ENCODE results near the gene RBM18.

The RBM18 gene

DNA sequence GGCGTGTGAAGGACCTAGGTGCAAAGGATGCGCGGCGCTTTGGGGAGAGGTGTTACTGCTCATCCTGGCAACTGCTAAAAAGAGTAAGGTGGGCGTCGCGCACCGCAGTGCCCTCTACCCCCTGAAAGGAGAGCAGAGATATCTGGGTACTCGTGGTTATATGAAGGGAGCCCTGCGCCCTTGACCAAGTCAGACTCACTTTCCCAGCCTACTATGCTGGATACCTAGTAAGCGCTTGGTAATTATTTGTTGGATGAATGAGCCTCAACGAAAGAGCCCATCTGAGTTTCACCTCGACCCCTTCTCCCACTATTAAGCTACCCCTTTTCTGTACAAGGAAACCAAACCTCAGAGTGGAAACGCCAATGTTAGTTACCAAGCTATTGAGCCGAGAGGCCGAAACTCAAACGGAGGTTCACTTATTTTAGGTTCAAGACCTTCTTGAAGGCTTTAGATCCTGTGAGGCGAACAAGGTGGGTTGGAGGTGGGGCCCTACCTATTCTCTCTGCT lies 43.9 kb downstream of the RBM18 start:
- no peak for DNase-seq

DNA sequence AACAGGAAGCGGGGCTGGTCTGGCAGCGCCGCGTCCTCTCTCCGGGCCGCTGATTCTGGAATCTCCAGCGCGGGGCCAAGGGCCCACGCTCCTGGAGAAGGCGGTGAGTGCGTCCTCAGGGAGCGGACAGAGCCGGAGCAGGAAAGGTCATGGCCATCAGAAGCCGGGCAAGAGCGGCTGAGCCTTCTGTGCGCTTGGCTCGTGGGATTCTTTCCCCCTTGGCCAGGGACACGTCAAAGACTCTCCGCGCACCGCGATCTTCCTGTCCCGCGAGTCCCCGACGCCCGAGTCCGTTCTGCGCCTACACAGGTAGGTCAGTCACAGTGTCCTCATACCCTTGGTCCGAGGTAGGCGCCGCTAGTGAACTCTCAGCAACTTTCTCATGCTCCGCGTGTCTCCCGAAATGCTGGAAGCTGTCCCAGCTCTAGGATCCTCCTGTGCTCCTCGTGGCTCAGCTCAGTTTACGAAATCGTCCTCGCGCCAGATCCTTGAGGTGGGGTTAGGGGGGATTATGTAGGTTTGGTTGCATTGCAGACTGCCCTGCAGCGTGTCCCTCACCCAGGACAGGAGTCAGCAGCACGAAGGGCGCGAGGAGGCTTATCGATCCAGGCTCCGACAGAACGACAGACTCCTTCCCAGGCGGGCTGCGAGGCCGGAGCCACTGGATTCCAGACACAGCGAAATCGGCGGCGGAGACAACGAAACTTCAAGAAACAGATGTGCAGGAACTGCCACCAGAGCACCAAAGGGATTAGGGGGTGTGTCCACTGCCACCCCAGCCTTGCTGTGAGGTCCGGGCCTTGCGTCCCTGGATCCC lies 44.6 kb downstream of the RBM18 start:
- DNase-seq: no peak

DNA sequence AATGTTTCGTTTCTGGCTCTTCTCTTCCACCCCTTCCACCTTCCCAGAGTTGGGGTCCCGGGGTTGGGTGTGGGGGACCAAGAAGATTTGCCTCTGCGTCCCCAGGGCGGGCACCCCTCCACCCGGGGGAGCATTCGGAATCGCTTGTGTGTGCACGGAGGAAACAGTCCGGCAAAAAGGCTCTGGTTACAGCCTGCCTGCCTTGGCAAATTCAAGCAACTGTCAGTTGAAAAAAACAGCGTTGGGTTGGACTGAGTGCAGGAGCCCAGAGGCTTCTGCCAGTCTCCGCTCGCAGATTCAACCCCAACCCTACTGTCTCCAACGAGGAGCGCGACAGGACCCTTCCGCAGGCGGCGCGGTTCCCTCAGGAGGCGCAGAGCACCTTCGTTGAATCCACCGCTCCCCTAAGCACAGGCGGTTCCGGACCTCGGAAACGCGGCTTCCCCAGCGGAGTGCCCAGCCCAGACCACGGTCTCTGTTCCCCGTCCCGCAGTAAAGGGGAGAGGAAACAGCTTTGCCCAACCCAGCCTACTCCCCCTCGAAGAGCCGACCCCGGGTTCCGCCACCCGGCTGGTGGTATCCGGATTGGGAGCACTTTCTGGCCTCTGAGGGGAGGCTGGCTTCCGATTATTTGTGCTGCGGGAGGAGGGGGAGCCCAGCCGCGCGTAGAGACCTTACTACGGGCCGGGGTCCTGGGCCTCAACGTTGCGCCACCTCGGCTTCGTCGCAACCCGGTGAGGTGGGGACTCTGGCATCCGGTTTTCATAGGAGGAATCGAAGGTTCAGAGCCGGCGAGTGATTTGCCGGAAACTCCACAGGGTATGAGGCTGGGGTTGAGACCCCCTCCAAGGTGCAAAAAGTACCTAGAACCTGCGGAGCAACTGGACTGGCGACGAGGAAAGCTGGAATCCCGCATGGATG lies 45.4 kb downstream of the RBM18 start:
- DNase-seq: no peak

DNA sequence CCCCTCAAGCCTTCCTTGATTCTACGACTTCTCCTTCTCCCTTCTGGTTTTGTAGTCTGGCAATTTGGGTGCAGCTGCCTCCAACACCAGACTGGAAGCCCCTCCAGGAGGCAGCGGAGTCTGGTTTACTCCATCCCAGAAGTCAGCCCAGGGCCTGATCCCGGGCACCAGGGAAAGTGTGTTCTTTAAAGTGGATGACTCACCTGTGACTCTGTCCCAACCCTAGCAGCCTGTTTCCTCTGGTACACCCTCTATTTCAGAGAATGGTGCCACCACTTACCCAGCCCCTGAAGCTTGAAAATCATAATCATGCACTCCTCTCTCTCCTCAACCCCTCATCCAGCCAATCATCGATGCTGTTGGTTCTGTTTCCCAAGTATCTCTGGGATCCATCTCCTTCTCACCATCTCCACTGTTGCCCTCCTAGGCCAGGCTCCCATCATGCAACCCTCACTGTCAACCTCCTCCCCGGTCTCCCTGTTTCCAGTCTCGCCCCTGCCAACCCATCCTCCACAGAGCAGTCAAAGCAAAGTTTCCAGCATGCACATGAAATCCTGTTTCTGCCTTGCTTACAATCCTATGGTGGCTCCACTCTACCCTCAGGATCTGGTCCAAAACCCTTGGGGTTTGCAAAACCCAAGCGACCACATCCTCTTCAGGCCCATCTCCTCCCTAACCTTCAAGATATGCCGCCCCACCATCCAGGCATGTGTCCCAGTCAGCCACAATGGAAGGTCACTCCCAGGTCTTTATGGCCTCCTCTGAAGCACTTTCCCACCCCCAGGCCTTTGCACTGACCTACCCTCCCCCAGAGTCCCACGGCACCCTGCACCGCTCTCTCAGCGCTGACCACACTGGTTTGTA lies 46.3 kb downstream of the RBM18 start:
- no peak for DNase-seq

DNA sequence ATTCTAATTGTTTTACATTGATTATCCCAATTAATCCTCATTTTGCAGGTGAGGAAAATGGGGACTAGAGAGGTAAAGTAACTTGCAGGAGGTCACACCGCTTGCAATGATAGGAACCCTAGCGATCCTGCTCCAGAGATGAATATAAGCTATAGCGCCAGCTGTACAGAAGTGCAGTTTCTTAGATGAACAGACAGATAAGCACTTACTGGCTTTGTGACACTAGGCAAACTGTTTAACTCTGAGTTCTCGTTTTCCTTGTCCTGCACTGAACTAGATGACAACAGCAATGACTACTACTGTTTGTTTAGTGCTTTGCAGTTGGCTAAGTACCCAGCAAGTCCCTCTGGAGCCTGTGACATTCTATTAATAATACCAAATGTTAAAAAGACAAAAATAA lies 47.0 kb downstream of the RBM18 start:
- DNase-seq: no peak

DNA sequence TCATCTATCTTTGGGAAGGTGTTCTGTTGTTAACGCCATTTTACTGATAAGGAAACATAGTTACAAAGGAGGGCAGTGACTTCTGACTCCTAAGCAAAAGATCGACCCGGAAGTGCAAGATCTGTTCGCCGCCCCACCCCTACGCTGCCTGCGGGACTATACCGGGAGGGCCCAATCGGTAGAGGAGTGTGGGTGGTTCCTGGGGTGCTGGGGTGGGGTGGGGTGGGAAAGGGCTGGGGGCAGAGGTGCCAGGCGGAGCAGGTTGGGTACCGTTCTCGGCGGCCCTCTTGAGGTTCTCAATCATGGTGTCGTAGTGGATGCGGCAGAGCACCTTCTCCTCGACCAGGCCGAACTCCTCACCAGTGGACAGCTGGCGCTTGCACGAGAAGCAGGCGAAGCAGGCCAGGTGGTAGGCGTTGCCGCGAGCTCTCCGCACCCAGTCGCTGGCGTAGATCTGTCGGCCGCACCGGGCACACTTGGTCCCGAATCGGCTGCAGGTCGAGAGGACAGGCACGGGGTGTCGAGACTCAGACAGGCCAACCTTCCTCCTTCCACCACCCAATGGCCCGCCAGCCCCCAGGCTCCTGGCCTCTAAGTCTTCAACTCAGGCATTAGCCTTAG lies 47.7 kb downstream of the RBM18 start:
- no peak for DNase-seq

DNA sequence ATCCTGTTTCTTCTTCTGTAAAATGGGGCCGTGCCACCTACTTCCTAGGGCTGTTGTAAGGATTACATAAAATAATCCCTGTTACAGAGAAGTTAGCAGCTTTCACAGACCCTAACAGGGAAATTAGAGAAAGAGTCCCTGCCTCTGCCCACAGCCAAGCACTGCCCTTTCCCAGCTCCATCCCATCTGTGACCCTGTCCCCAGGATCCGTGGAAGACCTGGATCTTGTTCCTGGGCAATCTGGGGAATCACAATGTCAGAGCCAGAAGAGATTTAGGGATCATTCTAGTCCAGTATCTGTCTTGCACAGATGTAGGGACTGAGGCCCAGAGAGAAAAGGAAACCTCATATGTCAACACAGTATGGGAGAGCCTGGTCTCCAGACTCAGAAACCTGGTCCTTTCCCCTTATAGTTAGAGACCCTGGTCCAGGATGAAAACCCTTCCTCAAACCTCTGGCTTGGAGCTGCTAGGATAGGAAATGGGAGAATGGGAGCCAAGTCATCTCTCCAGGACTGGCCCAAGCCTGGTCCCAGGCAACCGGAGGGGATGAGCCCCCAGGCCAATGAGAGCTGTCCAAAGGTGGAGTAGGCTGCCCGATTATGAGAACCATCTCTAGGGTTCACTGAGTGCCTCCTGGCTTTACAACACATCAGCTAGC lies 48.4 kb downstream of the RBM18 start:
- DNase-seq: no peak

DNA sequence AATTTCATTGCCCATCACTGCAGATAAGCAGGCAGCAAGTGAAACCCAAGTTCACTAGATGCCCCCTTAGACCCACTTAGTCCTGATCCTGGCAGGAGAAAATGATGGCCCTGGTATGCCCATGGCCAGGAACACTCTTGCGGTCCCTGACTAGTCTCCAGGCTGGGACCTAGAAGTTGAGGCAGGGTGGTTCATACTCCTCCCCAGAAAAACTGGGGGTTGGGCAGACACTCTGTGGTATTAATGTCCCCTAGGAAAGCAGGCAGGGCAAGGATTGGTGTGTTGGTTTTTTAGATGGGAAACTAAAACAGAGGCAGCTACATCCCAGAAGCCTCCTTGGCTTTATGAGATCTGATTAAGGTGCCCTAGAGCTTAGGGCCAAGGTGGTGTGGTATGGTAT lies 49.0 kb downstream of the RBM18 start:
- no peak for DNase-seq

DNA sequence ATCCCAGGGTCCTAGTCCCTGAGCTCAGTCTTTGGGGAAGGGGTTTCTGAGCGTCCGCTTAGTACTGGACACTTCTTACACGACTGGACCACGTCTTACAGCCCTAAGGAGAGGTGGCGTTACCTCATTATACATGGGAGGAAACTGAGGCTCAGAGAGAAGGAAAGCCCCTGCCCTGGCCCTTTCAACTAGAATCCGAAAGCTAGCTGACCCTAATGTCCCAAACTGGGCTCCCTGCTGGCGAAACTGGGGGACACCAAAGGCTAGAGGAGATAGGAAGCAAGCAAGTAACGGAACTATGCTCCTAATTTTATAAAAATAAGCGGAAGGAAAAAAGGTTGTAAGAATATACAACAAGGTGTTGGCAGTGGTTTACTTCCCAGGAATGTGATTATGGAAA lies 50.1 kb downstream of the RBM18 start:
- no peak for DNase-seq

DNA sequence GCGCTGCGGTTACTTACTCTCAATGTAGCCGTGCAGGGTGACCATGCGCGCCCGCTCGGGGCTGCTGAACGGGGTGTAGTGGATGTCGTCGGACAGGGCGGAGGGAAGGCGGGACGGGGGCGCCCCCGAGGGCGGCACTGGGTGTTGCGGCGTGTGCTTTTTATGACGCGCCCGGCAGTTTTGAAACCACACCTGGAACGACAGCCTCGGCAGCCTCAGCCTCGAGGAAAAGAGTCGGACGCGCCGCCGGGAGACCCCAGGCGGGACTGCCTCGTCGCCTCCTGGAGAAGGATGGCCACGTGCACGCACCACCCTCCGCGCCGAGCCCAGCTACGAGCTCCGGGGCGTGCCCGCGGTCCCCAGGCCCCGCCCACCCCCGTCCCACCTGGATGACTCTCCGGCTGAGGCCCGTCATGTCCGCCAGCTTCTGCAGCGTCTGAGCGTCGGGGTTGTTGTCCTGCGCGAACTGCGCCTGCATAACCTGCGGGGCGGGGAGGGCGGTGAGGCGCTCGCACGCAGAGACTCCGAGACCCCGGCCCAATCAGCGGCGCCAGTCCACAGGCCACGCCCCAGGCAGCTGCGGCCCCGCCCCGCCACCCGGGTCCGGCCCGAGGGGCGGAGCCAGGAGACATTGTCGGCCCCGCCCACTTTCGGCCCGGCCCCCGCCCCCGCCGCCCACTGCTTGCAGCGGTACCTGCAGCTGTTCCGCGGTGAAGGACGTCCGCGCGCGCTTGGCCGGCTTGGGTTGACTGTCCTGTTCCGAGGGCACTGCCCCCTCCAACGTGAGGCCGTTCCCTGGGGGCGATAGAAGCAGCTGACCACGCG lies 50.8 kb downstream of the RBM18 start:
- no peak for DNase-seq

DNA sequence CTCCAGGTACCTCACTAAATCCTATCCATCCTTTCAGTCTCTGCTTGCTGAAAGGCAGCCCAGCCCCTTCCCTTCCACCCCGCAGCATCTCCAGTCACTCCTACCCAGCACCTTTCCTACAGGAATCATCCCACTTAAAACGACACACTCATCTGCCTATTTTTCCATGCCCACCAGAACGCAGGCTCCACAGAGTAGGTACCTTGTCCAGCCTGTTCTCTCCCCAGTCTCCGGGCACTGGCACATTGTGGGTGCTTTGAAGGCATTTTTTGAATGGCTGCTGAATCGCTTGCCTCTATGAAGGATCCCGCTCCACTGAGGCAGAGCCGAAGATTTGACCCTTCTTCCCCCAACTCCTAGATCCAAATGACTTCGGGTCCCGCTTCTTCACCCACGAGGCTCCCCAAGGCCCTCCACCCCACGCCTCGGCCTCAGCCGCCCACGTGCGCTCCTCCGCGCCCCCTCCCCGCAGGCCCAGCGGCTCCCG lies 51.5 kb downstream of the RBM18 start:
- DNase-seq: no peak

DNA sequence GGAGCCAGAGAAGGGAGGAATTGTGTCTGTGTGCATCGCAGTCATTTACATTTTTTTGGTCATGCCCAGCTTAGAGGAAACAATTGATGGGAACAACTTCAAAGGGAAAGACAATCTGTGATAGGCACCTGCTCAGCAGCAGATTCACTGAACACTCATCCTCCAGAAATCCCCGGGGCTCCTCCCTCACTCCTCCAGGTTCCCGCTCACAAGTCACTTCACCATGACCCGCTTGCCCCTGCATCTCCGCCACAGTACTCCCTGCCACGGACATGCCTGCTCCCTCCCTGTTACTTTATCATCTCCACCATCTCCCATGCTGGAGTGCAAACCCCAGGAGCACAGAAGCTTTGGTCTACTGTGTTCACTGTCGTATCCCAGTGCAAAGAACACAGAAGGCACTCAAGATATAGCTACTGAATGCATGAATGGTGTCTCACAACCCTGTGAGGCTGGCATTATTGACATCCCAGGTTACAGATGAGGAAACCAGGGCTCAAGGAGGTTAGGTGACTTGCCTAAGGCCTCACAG lies 52.1 kb downstream of the RBM18 start:
- no peak for DNase-seq

DNA sequence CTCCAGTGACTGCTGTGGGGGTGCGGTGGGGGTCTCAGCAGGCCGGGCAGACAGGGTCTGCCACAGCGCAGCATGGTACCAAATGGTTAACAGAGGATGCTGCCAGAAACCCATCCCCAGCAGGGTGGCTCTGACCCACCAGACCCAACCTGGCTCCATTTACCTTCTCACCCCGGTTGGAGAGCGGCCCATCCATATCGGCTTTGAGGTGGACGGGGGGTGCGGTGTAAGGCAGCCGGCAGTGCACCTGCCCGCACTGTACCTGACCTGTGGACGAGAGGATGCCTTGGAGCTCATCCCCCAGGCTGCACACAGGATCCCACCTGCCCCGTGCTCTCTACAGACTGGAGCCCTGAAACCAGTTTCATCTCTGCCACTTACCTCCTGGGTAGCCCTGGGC lies 55.2 kb downstream of the RBM18 start:
- no peak for DNase-seq

DNA sequence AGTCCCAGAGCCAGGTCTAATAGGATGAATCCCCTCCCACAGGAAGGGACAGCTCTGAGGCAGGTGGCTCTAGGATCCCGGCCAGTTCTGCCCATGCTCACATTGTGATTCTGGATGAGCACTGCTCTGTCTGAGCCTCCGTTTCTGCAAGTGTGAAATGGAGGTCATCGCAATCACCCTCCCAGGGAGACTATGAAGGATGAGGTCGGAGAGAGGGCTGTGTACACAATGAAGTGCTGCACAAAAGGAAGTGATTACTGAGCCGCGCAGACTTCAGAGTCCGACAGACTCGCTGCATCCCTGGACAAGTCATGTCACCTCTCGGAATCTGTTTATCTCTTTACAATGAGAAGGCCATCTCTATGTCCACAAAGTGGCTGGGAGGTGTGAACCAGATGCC lies 57.5 kb downstream of the RBM18 start:
- no peak for DNase-seq

DNA sequence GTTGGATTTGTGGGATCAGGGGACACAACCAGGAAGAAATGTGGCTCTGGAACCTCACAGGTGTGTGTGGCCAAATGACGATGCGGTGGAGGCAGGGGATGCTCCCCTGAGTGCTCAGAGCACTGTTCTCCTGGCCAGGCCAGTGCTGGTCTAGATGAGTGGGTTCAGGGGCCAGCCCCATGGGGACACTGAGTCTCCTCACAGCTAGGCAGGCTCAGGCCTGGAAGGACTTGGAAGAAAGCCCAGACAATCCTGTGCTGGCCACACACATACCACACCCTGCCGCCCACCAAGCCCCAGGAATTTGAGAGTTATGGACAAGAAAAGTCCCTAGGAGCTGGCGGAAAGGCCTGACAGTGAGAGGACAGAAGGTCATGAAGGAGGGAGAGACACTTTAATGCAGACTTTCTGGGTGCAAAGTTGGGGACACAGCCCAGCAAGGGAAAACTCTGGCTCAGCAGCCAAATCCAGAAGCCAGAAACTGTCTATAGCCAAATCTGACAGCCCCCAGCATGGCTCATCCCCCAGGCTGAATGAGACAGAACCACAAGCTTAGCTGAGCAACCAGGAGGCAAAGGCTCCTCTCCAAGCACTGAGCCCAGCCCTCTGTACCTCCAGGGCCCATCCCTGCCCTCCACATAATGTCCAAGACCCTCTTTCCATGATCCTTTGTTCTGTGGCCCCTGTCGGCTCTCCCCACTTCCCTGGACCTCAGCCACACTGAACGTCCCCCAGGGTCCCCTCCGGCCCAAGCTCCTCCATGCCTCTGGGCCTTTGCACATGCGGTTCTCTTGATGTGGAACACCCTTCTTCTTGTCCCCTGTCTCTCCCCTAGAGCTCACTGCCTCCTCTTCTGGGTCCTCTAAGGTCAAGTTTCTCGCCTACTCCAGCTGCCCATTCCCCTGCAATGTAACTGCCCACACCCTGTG lies 58.3 kb downstream of the RBM18 start:
- no peak for DNase-seq

DNA sequence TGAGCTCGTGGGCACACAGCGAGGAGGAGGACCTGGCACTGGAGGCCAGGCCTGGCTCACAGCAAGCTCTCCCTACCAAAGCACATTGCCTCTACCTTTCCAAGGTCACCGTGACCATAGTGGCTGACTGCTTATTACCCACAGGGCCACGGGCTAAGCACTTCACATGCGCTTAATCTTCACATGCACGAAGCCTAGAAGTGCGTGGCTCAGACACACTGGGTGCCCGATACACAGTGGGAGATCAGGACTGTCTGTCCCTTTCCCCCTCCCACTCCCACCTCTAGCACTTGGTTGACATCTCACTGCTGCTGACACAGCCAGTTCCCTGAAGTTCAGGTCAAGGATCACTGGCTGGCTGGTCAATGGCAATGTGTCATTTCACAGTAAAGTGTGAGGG lies 59.5 kb downstream of the RBM18 start:
- DNase-seq: no peak

DNA sequence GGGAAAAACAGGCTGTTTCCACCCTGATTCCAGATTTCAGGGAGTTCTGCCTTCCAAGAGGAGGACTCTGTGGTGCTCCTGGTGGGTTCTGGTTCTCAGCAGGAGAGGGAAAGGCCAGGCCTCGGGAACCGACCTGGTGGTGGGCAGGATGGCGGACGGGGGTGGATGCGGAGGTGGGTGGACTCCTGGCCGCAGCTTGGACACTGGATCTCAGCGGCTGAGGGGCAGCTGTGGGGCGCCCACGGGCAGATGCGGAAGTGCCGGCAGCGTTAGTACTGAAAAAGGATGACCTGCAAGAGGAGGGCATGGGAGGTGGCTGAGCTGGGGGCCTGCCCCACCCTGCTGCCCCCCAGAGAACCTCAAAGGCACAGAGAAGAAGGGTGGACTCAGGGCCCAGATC lies 60.1 kb downstream of the RBM18 start:
- DNase-seq: no peak

DNA sequence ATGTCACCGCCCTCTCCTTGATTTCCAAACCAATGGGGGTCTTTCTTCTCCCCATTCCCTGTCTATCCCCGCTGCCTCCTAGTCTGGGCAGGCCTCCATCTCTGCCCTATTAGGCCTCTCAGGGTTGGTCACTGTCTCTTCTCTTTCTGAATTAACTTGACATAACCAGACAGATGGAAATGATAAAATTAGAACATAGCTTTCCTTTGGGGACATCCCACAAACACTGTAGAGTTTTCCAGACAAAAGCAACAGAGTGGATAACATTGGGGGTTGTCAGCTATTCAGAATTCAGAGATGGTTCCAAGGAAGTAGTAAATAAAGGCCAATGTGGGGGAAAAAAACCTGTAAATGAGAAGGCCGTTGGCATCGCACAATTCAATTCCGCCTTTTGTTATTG lies 60.6 kb downstream of the RBM18 start:
- no peak for DNase-seq

DNA sequence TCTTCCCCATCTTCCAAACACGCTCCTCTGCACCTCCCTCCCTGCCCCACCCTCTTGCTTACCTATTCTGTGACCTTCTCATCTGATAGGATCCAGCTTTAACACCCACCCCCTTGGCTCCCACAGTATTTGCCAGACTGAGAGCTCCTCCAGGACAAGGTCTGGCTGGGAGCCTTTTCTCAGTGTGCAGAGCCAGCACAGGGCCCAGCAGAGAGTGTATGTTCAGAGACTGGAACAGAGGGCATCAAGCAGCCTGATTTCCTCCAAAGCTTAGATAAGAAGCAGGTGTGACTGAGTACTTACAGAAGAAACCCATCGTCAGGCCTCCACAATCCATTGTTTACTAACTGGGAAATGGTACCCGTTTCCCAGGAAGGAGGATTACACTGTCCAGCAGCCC lies 62.5 kb downstream of the RBM18 start:
- DNase-seq: no peak
